ENCODE results near the gene ATG101. TPM values are rescaled to one million over a fixed set of nuclear protein-coding genes. Genes with fewer than 3 reads are reported as not detected.

Gene ATG101
- total and polyA plus RNA-seq, 2 donors (not counting 1 experiment from before 2014, with no cell fraction given), result 19.4 to 50.3 TPM

DNA sequence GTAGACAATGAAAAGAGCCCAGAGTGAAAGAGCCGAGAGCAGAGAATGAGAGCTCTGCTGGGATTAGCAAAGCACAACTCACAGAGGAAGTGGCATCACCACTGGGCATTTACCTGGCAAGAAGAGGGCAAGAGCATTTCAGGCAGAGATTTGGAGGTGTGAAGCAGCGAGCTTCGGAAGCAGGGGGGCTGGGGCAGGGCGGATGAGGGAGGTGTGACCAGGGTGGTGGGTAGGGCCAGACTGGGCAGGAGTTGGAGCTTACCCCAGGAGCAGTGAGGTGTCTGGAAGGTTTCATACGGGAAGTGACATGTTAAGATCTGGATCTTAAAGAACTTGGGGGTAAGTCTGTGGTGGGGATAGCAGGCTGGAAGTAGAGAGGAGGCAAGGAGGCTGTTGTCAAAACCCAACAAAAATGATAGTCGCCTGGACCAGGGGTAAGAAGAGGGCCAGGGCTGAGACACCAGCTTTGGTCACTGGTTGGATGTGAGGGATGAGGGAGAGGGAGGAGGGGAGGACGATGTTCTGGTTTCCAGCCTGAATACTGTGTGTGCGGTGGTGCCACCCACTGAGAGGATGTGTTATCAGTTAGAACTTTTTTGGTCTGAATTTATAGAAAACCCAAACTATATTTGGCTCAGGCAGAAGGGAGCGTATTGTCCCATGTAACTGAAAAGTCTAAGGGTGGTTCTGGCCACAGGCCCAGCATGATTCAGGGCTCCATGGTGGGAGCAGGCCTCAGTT, 14.9 kb downstream of the ATG101 start:
- no peak overlapping the region for H3K4me3 ChIP-seq (ENCODE audit: control extremely low read depth in 1 of 5, extremely low read depth in 1 of 5, insufficient read depth in 1 of 5, low read depth in 2 of 5, low read length in 4 of 5)
- no peaks in the 10 kb centered on the region for H3K9me3 ChIP-seq (ENCODE audit: control extremely low read depth in 1 of 3, control insufficient read depth in 2 of 3, insufficient read depth in 1 of 3, low read length in 2 of 3)
- peaks cover 43 to 49% of the 10 kb centered on the region in 2 donors for H3K4me1 ChIP-seq (ENCODE audit: control insufficient read depth in 2 of 2, insufficient read depth in 2 of 2, low read length in 2 of 2)
- CTCF ChIA-PET, result interaction anchor here (0.6 to 34.6 kb wide), 12 partner anchors 9 to 261 kb away, joined by 3 to 1315 read pairs (median 8); partner anchors contain the start of genes ATG101 and NR4A1
- H3K4me2 ChIP-seq (replicated peaks; ENCODE audit: low read depth, low read length, poor library complexity, severe bottlenecking), result no peak overlapping the region
- ATAC-seq (ENCODE audit: low read depth) (no peak), DNase-seq (no peak)
- H3K9ac ChIP-seq (ENCODE audit: low read length), result no peak overlapping the region
- intact Hi-C loops (cut with micrococcal nuclease), result no loop called here
- 91% methylated on average over 9 of the region's 9 CpGs for WGBS (ENCODE audit: insufficient coverage)
- H3K27ac Mint-ChIP-seq, result no peak overlapping the region
- no peak overlapping the region for H3K4me3 Mint-ChIP-seq
- H3K9me3 Mint-ChIP-seq (ENCODE audit: insufficient read depth), result no peaks in the 10 kb centered on the region
- TF ChIP-seq, protein P1, sequence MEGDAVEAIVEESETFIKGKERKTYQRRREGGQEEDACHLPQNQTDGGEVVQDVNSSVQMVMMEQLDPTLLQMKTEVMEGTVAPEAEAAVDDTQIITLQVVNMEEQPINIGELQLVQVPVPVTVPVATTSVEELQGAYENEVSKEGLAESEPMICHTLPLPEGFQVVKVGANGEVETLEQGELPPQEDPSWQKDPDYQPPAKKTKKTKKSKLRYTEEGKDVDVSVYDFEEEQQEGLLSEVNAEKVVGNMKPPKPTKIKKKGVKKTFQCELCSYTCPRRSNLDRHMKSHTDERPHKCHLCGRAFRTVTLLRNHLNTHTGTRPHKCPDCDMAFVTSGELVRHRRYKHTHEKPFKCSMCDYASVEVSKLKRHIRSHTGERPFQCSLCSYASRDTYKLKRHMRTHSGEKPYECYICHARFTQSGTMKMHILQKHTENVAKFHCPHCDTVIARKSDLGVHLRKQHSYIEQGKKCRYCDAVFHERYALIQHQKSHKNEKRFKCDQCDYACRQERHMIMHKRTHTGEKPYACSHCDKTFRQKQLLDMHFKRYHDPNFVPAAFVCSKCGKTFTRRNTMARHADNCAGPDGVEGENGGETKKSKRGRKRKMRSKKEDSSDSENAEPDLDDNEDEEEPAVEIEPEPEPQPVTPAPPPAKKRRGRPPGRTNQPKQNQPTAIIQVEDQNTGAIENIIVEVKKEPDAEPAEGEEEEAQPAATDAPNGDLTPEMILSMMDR (IDR thresholded peaks at IDR 0.05), result no peak
- no peak for TF ChIP-seq EZH2 (IDR thresholded peaks at IDR 0.05; ENCODE audit: borderline replicate concordance, insufficient read depth, low read depth, low read length, poor library complexity, severe bottlenecking)
- no peaks in the 10 kb centered on the region for H3K79me2 ChIP-seq (ENCODE audit: control insufficient read depth, insufficient read depth, low read length)
- peaks cover 14% of the 10 kb centered on the region for H3K27me3 Mint-ChIP-seq
- H3K4me1 Mint-ChIP-seq, result peaks cover 47% of the 10 kb centered on the region
- H4K20me1 ChIP-seq (ENCODE audit: control insufficient read depth, insufficient read depth, low read length, poor library complexity, severe bottlenecking), result no peaks in the 10 kb centered on the region
- POLR2A ChIA-PET, result interaction anchor here (0.6 to 0.8 kb wide), 3 partner anchors 9 to 81 kb away, joined by 3 to 5 read pairs (median 4); no protein-coding TSS in a partner anchor
- H2AFZ ChIP-seq (ENCODE audit: insufficient read depth, low read depth, low read length, poor library complexity, severe bottlenecking), result no peak overlapping the region
- no peak overlapping the region for H3K27ac ChIP-seq (ENCODE audit: low read length in 2 of 2)
- peaks cover 0 to 9% (median 0%) of the 10 kb centered on the region in 4 experiments for H3K27me3 ChIP-seq (replicated peaks in 1 of 4; ENCODE audit: control extremely low read depth in 1 of 4, control insufficient read depth in 3 of 4, insufficient read depth in 4 of 4, low read length in 3 of 4)
- H3K36me3 ChIP-seq (replicated peaks in 1 of 2; ENCODE audit: control extremely low read depth in 1 of 2, control insufficient read depth in 1 of 2, extremely low read depth in 1 of 2, insufficient read depth in 2 of 2, low read length in 1 of 2), result no peaks in the 10 kb centered on the region

DNA sequence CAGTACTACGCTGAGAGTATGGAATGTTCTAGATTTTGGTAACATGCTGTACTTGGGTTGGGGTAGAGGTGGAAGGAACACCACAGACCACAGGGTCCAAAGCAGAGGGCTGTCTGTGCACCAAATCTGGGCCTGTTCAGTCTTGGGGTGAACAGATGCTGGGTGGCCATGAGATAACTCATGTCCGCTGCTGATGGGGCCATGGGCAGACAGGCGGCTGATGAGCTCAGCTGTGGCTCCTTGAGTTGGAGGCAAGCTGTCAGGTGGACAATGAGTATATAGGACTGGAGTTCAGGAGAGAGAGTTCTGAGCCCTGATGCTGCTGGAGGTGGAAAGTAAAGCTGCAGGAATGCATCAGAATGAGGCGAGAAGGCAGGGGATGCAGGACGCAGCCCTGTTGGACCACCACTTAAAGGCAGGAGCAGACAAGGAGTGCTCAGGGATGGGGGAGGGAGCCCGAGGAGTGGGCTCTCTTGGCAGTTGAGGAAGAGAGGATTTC, 16.0 kb downstream of the ATG101 start:
- no peak for DNase-seq
- intact Hi-C loops (cut with micrococcal nuclease), result no loop called here
- Histone ChIP-seq H3K27me3 (replicated peaks in 1 of 4; ENCODE audit: control extremely low read depth in 1 of 4, control insufficient read depth in 3 of 4, insufficient read depth in 4 of 4, low read length in 3 of 4) (peaks cover 0 to 15% (median 2%) of the 10 kb centered on the region in 4 experiments), H3K27ac (ENCODE audit: low read length in 2 of 2) (no peak overlapping the region), H3K4me1 (ENCODE audit: control insufficient read depth in 2 of 2, insufficient read depth in 2 of 2, low read length in 2 of 2) (peaks cover 36 to 42% of the 10 kb centered on the region in 2 donors), H3K9ac (ENCODE audit: low read length) (no peak overlapping the region), H4K20me1 (ENCODE audit: control insufficient read depth, insufficient read depth, low read length, poor library complexity, severe bottlenecking) (no peaks in the 10 kb centered on the region), H3K4me2 (replicated peaks; ENCODE audit: low read depth, low read length, poor library complexity, severe bottlenecking) (no peak overlapping the region), H3K79me2 (ENCODE audit: control insufficient read depth, insufficient read depth, low read length) (no peaks in the 10 kb centered on the region), H3K4me3 (ENCODE audit: control extremely low read depth in 1 of 5, extremely low read depth in 1 of 5, insufficient read depth in 1 of 5, low read depth in 2 of 5, low read length in 4 of 5) (no peak overlapping the region), H2AFZ (ENCODE audit: insufficient read depth, low read depth, low read length, poor library complexity, severe bottlenecking) (no peak overlapping the region), H3K36me3 (replicated peaks in 1 of 2; ENCODE audit: control extremely low read depth in 1 of 2, control insufficient read depth in 1 of 2, extremely low read depth in 1 of 2, insufficient read depth in 2 of 2, low read length in 1 of 2) (no peaks in the 10 kb centered on the region), H3K9me3 (ENCODE audit: control extremely low read depth in 1 of 3, control insufficient read depth in 2 of 3, insufficient read depth in 1 of 3, low read length in 2 of 3) (no peaks in the 10 kb centered on the region)
- Mint-ChIP-seq H3K4me1 (peaks cover 43% of the 10 kb centered on the region), H3K4me3 (no peak overlapping the region), H3K27ac (no peak overlapping the region), H3K27me3 (peaks cover 21% of the 10 kb centered on the region), H3K9me3 (ENCODE audit: insufficient read depth) (no peaks in the 10 kb centered on the region)
- TF ChIP-seq, protein P1 (IDR thresholded peaks at IDR 0.05), result no peak
- TF ChIP-seq EZH2 (IDR thresholded peaks at IDR 0.05; ENCODE audit: borderline replicate concordance, insufficient read depth, low read depth, low read length, poor library complexity, severe bottlenecking), result no peak
- no peak for ATAC-seq (ENCODE audit: low read depth)
- 89% methylated on average over 6 of the region's 6 CpGs for WGBS (ENCODE audit: insufficient coverage)
- CTCF ChIA-PET, result interaction anchor here (1.1 to 34.6 kb wide), 9 partner anchors 8 to 100 kb away, joined by 3 to 1315 read pairs (median 9); partner anchors contain the start of genes ATG101 and NR4A1
- POLR2A ChIA-PET, result no interaction called here
